Muscle layer of colon (tissue), 2 donors: ENCODE data around the gene LRRC3C.
"Not testable (repeated sequence)": the region's sequence is repeated elsewhere in the genome, so short reads cannot be mapped to it uniquely, and the experiment has no call there.

Experiments used
- H3K27ac ChIP-seq: one replicate; pipeline ENCODE4 v1.7.0; 2013; ENCODE audit warnings: low read depth, mild to moderate bottlenecking, low read length, moderate library complexity
- H3K27me3 ChIP-seq, 2 donors: one replicate each; pipeline ENCODE4 v1.7.0; 2013; ENCODE audit warnings: low read length in 2 of 2, mild to moderate bottlenecking in 2 of 2; ENCODE audit not compliant: insufficient read depth in 2 of 2, control insufficient read depth in 1 of 2
- H3K36me3 ChIP-seq: one replicate; pipeline ENCODE4 v1.7.0; 2013; ENCODE audit warnings: mild to moderate bottlenecking, low read length; ENCODE audit not compliant: insufficient read depth
- H3K4me1 ChIP-seq: one replicate; pipeline ENCODE4 v1.7.0; 2013; ENCODE audit warnings: mild to moderate bottlenecking, low read length; ENCODE audit not compliant: insufficient read depth
- H3K4me3 ChIP-seq, 2 donors: one replicate each; pipeline ENCODE4 v1.7.0; 2013; ENCODE audit warnings: low read length in 2 of 2, low read depth in 1 of 2, mild to moderate bottlenecking in 1 of 2, moderate library complexity in 1 of 2
- H3K9ac ChIP-seq: one replicate; pipeline ENCODE4 v1.7.0; 2013; ENCODE audit warnings: low read length
- H3K9me3 ChIP-seq: one replicate; pipeline ENCODE4 v1.7.0; 2013; ENCODE audit warnings: mild to moderate bottlenecking, low read length
- donor health status: abdominal sarcoma.
- donor health status: Adenocarcinoma of cecum.

LRRC3C gene

GRCh38 chr17:39927101-39927928 is at the start of gene LRRC3C, which contains the start of gene ORMDL3:
Gene LRRC3C (plus strand): TSS chr17:39927732. CDS start chr17:39941524, 13,792 bp downstream.
Gene ORMDL3 (minus strand): TSS chr17:39927601. CDS start chr17:39924203, 3,398 bp downstream.
- Histone ChIP-seq H3K4me3 (peak within 1 kb of the TSS; percentile 81 to 90), H3K4me1 (peaks cover 32% of the 10 kb centered on the region), H3K9me3 (no peaks in the 10 kb centered on the region), H3K36me3 (peaks cover 23% of the 10 kb centered on the region), H3K9ac (peak within 1 kb of the TSS; percentile 73), H3K27me3 (no peaks in the 10 kb centered on the region), H3K27ac (peak within 1 kb of the TSS; percentile 97)

- H3K4me1 ChIP-seq, H3K36me3 ChIP-seq, H3K27ac ChIP-seq, H3K9ac ChIP-seq, H3K27me3 ChIP-seq, H3K4me3 ChIP-seq, H3K9me3 ChIP-seq: not testable (repeated sequence)
Observed at GRCh38 chr17:39886102-39886501, 41.4 kb upstream of the LRRC3C start.

- Histone ChIP-seq H3K27ac (no peak overlapping the region), H3K27me3 (no peaks in the 10 kb centered on the region), H3K4me1 (no peaks in the 10 kb centered on the region), H3K36me3 (no peaks in the 10 kb centered on the region), H3K4me3 (no peak overlapping the region), H3K9ac (no peak overlapping the region), H3K9me3 (no peaks in the 10 kb centered on the region)
Observed at GRCh38 chr17:39887078-39887477, 40.5 kb upstream of the LRRC3C start.

- H3K4me1 ChIP-seq, result no peaks in the 10 kb centered on the region
- H3K27me3 ChIP-seq, result no peaks in the 10 kb centered on the region
- no peaks in the 10 kb centered on the region for H3K9me3 ChIP-seq
- H3K27ac ChIP-seq, result no peak overlapping the region
- H3K4me3 ChIP-seq, result no peak overlapping the region
- H3K36me3 ChIP-seq, result no peaks in the 10 kb centered on the region
- H3K9ac ChIP-seq, result no peak overlapping the region
Observed at GRCh38 chr17:39889200-39889599, 38.3 kb upstream of the LRRC3C start.

- no peaks in the 10 kb centered on the region for H3K4me1 ChIP-seq
- H3K27me3 ChIP-seq, result no peaks in the 10 kb centered on the region
- no peak overlapping the region for H3K27ac ChIP-seq
- no peak overlapping the region for H3K4me3 ChIP-seq
- no peaks in the 10 kb centered on the region for H3K36me3 ChIP-seq
- H3K9ac ChIP-seq, result no peak overlapping the region
- no peaks in the 10 kb centered on the region for H3K9me3 ChIP-seq
Observed at GRCh38 chr17:39894681-39895376, 32.7 kb upstream of the LRRC3C start.

- Histone ChIP-seq H3K36me3 (no peaks in the 10 kb centered on the region), H3K27me3 (no peaks in the 10 kb centered on the region), H3K27ac (no peak overlapping the region), H3K4me1 (no peaks in the 10 kb centered on the region), H3K9me3 (no peaks in the 10 kb centered on the region), H3K4me3 (no peak overlapping the region), H3K9ac (no peak overlapping the region)
Observed at GRCh38 chr17:39898088-39898487, 29.4 kb upstream of the LRRC3C start.

GRCh38 chr17:39899215-39899614 is 28.3 kb upstream of the LRRC3C start:
- H3K36me3 ChIP-seq, result no peaks in the 10 kb centered on the region
- H3K9me3 ChIP-seq, result no peaks in the 10 kb centered on the region

GRCh38 chr17:39902027-39902426 is 25.5 kb upstream of the LRRC3C start:
- not testable (repeated sequence) for H3K4me1 ChIP-seq, H3K27ac ChIP-seq, H3K4me3 ChIP-seq, H3K9ac ChIP-seq, H3K9me3 ChIP-seq, H3K36me3 ChIP-seq, H3K27me3 ChIP-seq

More at GRCh38 chr17:39899215-39899614, 28.3 kb upstream of the LRRC3C start:
- Histone ChIP-seq H3K9ac (no peak overlapping the region), H3K27ac (no peak overlapping the region), H3K27me3 (no peaks in the 10 kb centered on the region), H3K4me1 (no peaks in the 10 kb centered on the region), H3K4me3 (no peak overlapping the region)

GRCh38 chr17:39903158-39903884 is 24.2 kb upstream of the LRRC3C start:
- Histone ChIP-seq H3K36me3 (no peaks in the 10 kb centered on the region), H3K4me1 (no peaks in the 10 kb centered on the region)

GRCh38 chr17:39904990-39905288 is 22.6 kb upstream of the LRRC3C start:
- no peaks in the 10 kb centered on the region for H3K4me1 ChIP-seq
- no peak overlapping the region for H3K27ac ChIP-seq
- no peaks in the 10 kb centered on the region for H3K27me3 ChIP-seq
- H3K9ac ChIP-seq, result no peak overlapping the region
- H3K4me3 ChIP-seq, result no peak overlapping the region
- no peaks in the 10 kb centered on the region for H3K36me3 ChIP-seq
- H3K9me3 ChIP-seq, result no peaks in the 10 kb centered on the region

More at GRCh38 chr17:39903158-39903884, 24.2 kb upstream of the LRRC3C start:
- H3K9ac ChIP-seq, result no peak overlapping the region
- H3K4me3 ChIP-seq, result no peak overlapping the region
- no peaks in the 10 kb centered on the region for H3K27me3 ChIP-seq
- H3K27ac ChIP-seq, result no peak overlapping the region
- H3K9me3 ChIP-seq, result no peaks in the 10 kb centered on the region

- no peaks in the 10 kb centered on the region for H3K27me3 ChIP-seq
- no peak overlapping the region for H3K9ac ChIP-seq
- no peak overlapping the region for H3K4me3 ChIP-seq
- H3K9me3 ChIP-seq, result no peaks in the 10 kb centered on the region
- H3K27ac ChIP-seq, result no peak overlapping the region
- H3K4me1 ChIP-seq, result no peaks in the 10 kb centered on the region
- H3K36me3 ChIP-seq, result peaks cover 6% of the 10 kb centered on the region
Observed at GRCh38 chr17:39908789-39909352, 18.7 kb upstream of the LRRC3C start.
